HL-60 (cell line): ENCODE results near the gene ALDH1A2.

Experiments
- CTCF ChIP-seq: IDR thresholded peaks from one replicate; pipeline ENCODE4 v1.5.1; 2011; ENCODE audit warnings: low read length, control low read depth, inconsistent platforms; ENCODE audit not compliant: insufficient read depth
- GABPA ChIP-seq: IDR thresholded peaks from 2 replicates; pipeline ENCODE4 v1.6.1; 2012; ENCODE audit warnings: low read depth
- REST ChIP-seq: IDR thresholded peaks from 2 replicates; pipeline ENCODE4 v1.6.1; 2012; ENCODE audit warnings: low read depth; ENCODE audit not compliant: insufficient replicate concordance

- no peak for TF ChIP-seq CTCF
- TF ChIP-seq GABPA = no peak
- no peak for TF ChIP-seq REST
Observed at GRCh38 chr15:58048261-58048660, 17.2 kb downstream of the ALDH1A2 start.
